GM19099 (cell line): ENCODE measurements around the gene C7orf57.

Source experiments
- POLR2A ChIP-seq: IDR thresholded peaks from 3 replicates; pipeline ENCODE4 v1.6.1; 2011; ENCODE audit warnings: low read depth; ENCODE audit not compliant: insufficient read length; ENCODE audit errors: extremely low read depth

C7orf57 gene

GRCh38 chr7:48035301-48035966, at the start of gene C7orf57:
TSS of gene C7orf57 (plus strand) at chr7:48035543. CDS start at chr7:48036309, 766 bp downstream.
- no peak for TF ChIP-seq POLR2A

- TF ChIP-seq POLR2A = no peak
Measured at GRCh38 chr7:47988496-47989386, 46.6 kb upstream of the C7orf57 start.

- TF ChIP-seq POLR2A = no peak
Measured at GRCh38 chr7:47990592-47990991, 44.8 kb upstream of the C7orf57 start.

- no peak for TF ChIP-seq POLR2A
Measured at GRCh38 chr7:47991270-47991669, 44.1 kb upstream of the C7orf57 start.

GRCh38 chr7:47991741-47992311, 43.5 kb upstream of the C7orf57 start:
- TF ChIP-seq POLR2A = peak; percentile 73

- TF ChIP-seq POLR2A = no peak
Measured at GRCh38 chr7:47992446-47992845, 42.9 kb upstream of the C7orf57 start.

GRCh38 chr7:47999413-47999812, 35.9 kb upstream of the C7orf57 start:
- TF ChIP-seq POLR2A = no peak

GRCh38 chr7:48004032-48004431, 31.3 kb upstream of the C7orf57 start:
- no peak for TF ChIP-seq POLR2A

- TF ChIP-seq POLR2A = no peak
Measured at GRCh38 chr7:48004638-48005037, 30.7 kb upstream of the C7orf57 start.

GRCh38 chr7:48006866-48007265, 28.5 kb upstream of the C7orf57 start:
- TF ChIP-seq POLR2A = no peak

GRCh38 chr7:48009257-48009656, 26.1 kb upstream of the C7orf57 start:
- no peak for TF ChIP-seq POLR2A

- no peak for TF ChIP-seq POLR2A
Measured at GRCh38 chr7:48009954-48010353, 25.4 kb upstream of the C7orf57 start.

GRCh38 chr7:48011323-48011722, 24.0 kb upstream of the C7orf57 start:
- TF ChIP-seq POLR2A = no peak

GRCh38 chr7:48011951-48012350, 23.4 kb upstream of the C7orf57 start:
- TF ChIP-seq POLR2A = no peak

GRCh38 chr7:48016641-48017040, 18.7 kb upstream of the C7orf57 start:
- TF ChIP-seq POLR2A = no peak

- no peak for TF ChIP-seq POLR2A
Measured at GRCh38 chr7:48017674-48018073, 17.7 kb upstream of the C7orf57 start.

- no peak for TF ChIP-seq POLR2A
Measured at GRCh38 chr7:48025624-48026023, 9.7 kb upstream of the C7orf57 start.

GRCh38 chr7:48028938-48029337, 6.4 kb upstream of the C7orf57 start, which contains the start of gene SUN3:
TSS of gene SUN3 (minus strand) at chr7:48029107. CDS start at chr7:48028938, 169 bp downstream.
- no peak for TF ChIP-seq POLR2A
